Stomach (tissue), 9 donors: ENCODE data around the gene SVOPL. TPM values are rescaled to one million over a fixed set of nuclear protein-coding genes. Genes with fewer than 3 reads are reported as not detected.
"Not testable (repeated sequence)": the region's sequence is repeated elsewhere in the genome, so short reads cannot be mapped to it uniquely, and the experiment has no call there.

Source experiments
- DNase-seq, 2 donors: peaks; one replicate each; pipeline versions ENCODE4 v3.0.0 to v3.0.0-alpha.2; 2013 to 2019
- H3K27ac ChIP-seq, 5 donors: fragments of 200-600 bp in 4 of 5; sonication (generic) in 4 of 5; one replicate each; pipeline ENCODE4 v1.5.1; 2013 to 2019; ENCODE audit warnings: mild to moderate bottlenecking in 1 of 5, moderate library complexity in 1 of 5
- H3K27me3 ChIP-seq, 3 donors: fragments of 200-600 bp; sonication (generic); one replicate each; pipeline ENCODE4 v1.5.1; 2017 to 2019; ENCODE audit warnings: mixed run types in 1 of 3
- H3K36me3 ChIP-seq, 4 donors: fragments of 200-600 bp; sonication (generic); 1 replicate in 3 of 4; 2 replicates in 1 of 4; pipeline ENCODE4 v1.5.1; 2016 to 2019
- H3K4me1 ChIP-seq, 4 donors: fragments of 200-600 bp; sonication (generic); one replicate each; pipeline ENCODE4 v1.5.1; 2016 to 2019
- H3K4me3 ChIP-seq, 4 donors: fragments of 200-600 bp; sonication (generic) in 3 of 4; one replicate each; pipeline ENCODE4 v1.5.1; 2016 to 2019; ENCODE audit warnings: mild to moderate bottlenecking in 1 of 4
- H3K9me3 ChIP-seq, 4 donors: fragments of 200-600 bp; sonication (generic); one replicate each; pipeline ENCODE4 v1.5.1; 2016 to 2019
- EP300 ChIP-seq: sonication (generic); formaldehyde crosslinking; IDR thresholded peaks from one replicate; pipeline ENCODE4 v1.6.1; 2017; ENCODE audit warnings: antibody characterized with exemption
- POLR2A ChIP-seq, 4 donors: fragments of 450-650 bp; IDR thresholded peaks; one replicate each; pipeline ENCODE4 v1.6.1; 2016; ENCODE audit warnings: antibody characterized with exemption in 4 of 4, control low read depth in 2 of 4, mild to moderate bottlenecking in 1 of 4, moderate library complexity in 1 of 4
- POLR2AphosphoS5 ChIP-seq, 3 donors: sonication (generic); formaldehyde crosslinking; IDR thresholded peaks; one replicate each; pipeline ENCODE4 v1.6.1; 2016; ENCODE audit warnings: antibody characterized with exemption in 3 of 3
- WGBS, 5 donors: extraction: QIAGEN DNeasy Blood & Tissue Kit in 3 of 5; methylation state at CpG; one replicate each; pipeline versions ENCODE4 v1.1.5 to v1.1.7; 2013 to 2018; 5-methylcytosine and 5-hydroxymethylcytosine counted together
- intact Hi-C: fragments of 100-400 bp; cut with DNase I; formaldehyde crosslinking; loops from one replicate; pipeline ENCODE4 v1.15.1; 2023; ENCODE audit warnings: low total_unique reads
- polyA plus RNA-seq, 3 donors: library from polyadenylated mRNA; stranded (reverse); fragments of 200-250 nt; gene quantifications; one replicate each; pipeline ENCODE4 v1.2.3, GENCODE V29; 2013
- total RNA-seq, 5 donors: library from RNA; depleted of rRNA; stranded (reverse); fragments of >200 nt; gene quantifications; one replicate each; pipeline versions ENCODE4 v1.1.0 to v1.2.3, GENCODE V29; 2014 to 2016
- TF ChIP-seq, protein P1 (sequence below), 7 experiments: fragments of 450-650 bp in 4 of 7; fragments of 200-600 bp in 3 of 7; sonication (generic) in 3 of 7; IDR thresholded peaks; one replicate each; pipeline ENCODE4 v1.5.1; 2016 to 2019; ENCODE audit warnings: antibody characterized with exemption in 7 of 7, control low read depth in 2 of 7, mild to moderate bottlenecking in 1 of 7
- donor health status: healthy with polysubstance abuse.
- donor health status: Bipolar disorder and iron deficiency.
- donor health status: healthy.

SVOPL gene
- total and polyA plus RNA-seq, 8 donors = under 0.01 to 2.3 (median 0.13) TPM; not detected in 5

DNA sequence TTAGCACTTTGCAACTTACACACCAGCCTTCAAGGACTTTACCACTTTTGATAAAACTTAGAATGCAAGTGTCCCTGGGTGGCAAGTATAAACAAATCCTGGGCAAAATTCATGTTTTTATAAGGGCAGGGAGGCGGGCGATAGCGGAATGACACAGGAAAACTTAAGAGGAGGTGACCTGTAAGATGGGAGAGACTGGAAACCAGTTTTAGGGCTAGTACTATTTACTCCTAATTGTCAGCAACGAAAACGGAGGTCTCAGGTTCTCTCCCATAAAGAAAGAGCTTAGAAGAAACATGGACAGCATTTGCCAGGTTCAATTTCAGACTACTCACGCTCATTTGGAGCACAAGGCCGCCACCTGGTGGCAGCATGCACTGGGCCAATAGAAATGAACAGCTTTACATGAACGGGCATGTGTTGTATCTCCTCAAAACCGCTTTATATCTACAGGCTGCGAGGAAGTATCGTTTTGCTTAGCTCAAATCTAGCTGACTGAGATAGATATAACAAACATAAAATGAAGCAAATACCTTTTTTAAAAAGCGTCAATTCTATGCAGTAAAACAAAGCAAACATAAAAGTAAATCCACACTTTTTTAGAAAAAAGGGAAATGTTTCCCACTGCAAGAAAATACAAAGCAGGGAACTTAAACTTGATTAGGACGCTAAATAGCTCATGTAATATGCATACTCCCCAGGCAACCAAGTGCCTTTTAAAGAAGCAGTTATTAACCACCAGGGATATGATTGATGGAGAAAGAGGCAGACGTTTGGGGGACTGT lies 37.6 kb upstream of the SVOPL start:
- WGBS, 5 donors = 27 to 30% (median 30%) methylated on average over 14 of the region's 14 CpGs

DNA sequence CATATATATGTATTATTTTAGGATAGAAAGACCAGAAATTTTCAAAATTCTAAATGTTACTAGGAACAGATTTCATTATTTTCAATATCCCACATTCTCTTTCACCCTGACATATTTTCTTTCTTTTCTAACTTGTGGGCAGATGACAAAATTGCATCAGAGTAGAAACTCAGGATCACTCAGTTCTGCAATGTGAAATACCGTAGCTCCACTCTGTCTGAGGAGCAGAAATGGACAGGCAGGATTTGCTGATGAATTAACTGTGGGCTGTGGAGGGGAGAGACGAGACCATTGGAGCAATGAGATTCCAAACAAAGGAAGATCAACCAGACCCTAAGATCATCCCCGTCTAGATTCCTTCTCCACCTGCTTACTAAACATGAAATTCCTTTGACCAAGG lies 37.0 kb upstream of the SVOPL start:
- TF ChIP-seq POLR2A (IDR thresholded peaks at IDR 0.05) = no peak
- DNase-seq = no peak
- H3K36me3 ChIP-seq = no peaks in the 10 kb centered on the region
- no peak overlapping the region for H3K4me3 ChIP-seq
- H3K27me3 ChIP-seq = no peaks in the 10 kb centered on the region
- no peaks in the 10 kb centered on the region for H3K4me1 ChIP-seq
- 65 to 78% (median 76%) methylated on average over 3 of the region's 3 CpGs for WGBS, 5 donors
- no peak overlapping the region for H3K27ac ChIP-seq
- H3K9me3 ChIP-seq = no peaks in the 10 kb centered on the region
- intact Hi-C loops = no loop called here

More for the DNA sequence above, 37.6 kb upstream of the SVOPL start:
- H3K27me3 ChIP-seq = no peaks in the 10 kb centered on the region
- TF ChIP-seq POLR2A (IDR thresholded peaks at IDR 0.05) = no peak
- TF ChIP-seq EP300 = no peak
- TF ChIP-seq POLR2AphosphoS5 (IDR thresholded peaks at IDR 0.05) = peak in 1 of 3 donors; percentile 13
- TF ChIP-seq, protein P1, sequence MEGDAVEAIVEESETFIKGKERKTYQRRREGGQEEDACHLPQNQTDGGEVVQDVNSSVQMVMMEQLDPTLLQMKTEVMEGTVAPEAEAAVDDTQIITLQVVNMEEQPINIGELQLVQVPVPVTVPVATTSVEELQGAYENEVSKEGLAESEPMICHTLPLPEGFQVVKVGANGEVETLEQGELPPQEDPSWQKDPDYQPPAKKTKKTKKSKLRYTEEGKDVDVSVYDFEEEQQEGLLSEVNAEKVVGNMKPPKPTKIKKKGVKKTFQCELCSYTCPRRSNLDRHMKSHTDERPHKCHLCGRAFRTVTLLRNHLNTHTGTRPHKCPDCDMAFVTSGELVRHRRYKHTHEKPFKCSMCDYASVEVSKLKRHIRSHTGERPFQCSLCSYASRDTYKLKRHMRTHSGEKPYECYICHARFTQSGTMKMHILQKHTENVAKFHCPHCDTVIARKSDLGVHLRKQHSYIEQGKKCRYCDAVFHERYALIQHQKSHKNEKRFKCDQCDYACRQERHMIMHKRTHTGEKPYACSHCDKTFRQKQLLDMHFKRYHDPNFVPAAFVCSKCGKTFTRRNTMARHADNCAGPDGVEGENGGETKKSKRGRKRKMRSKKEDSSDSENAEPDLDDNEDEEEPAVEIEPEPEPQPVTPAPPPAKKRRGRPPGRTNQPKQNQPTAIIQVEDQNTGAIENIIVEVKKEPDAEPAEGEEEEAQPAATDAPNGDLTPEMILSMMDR (IDR thresholded peaks at IDR 0.05) = peak in 5 of 7 experiments; percentile 69 to 88 (median 85)
- H3K27ac ChIP-seq = no peak overlapping the region
- no peaks in the 10 kb centered on the region for H3K4me1 ChIP-seq
- peak; percentile 87 to 95 for DNase-seq
- intact Hi-C loops = no loop called here
- no peaks in the 10 kb centered on the region for H3K9me3 ChIP-seq
- no peak overlapping the region for H3K4me3 ChIP-seq
- no peaks in the 10 kb centered on the region for H3K36me3 ChIP-seq

DNA sequence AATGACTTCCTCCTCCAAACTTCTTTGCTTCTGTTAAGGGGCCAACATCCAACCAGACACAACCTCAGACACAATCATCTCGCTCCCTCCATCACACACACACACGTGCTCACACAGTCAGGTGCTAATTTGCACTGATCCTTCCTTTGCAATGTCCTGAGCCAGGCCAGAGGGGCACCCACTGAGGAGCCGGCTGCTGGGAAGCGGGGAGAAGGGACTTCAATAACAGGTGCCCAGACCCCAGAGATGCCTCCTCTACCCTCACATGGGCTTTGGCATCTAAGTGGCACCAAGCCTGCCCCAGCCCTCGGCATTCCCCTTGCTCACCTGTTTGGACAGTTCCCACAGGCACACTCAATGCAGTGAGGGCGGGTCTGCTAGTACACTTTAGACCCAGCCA lies 34.2 kb upstream of the SVOPL start:
- WGBS, 5 donors = 64 to 73% (median 70%) methylated on average over 6 of the region's 6 CpGs
- DNase-seq = no peak
- no peaks in the 10 kb centered on the region for H3K9me3 ChIP-seq
- H3K4me3 ChIP-seq = no peak overlapping the region
- H3K27me3 ChIP-seq = no peaks in the 10 kb centered on the region
- no peak for TF ChIP-seq POLR2A (IDR thresholded peaks at IDR 0.05)
- TF ChIP-seq, protein P1 (IDR thresholded peaks at IDR 0.05) = no peak
- no peak for TF ChIP-seq POLR2AphosphoS5 (IDR thresholded peaks at IDR 0.05)
- TF ChIP-seq EP300 = no peak
- intact Hi-C loops = no loop called here
- no peaks in the 10 kb centered on the region for H3K36me3 ChIP-seq
- H3K27ac ChIP-seq = no peak overlapping the region
- H3K4me1 ChIP-seq = no peaks in the 10 kb centered on the region

DNA sequence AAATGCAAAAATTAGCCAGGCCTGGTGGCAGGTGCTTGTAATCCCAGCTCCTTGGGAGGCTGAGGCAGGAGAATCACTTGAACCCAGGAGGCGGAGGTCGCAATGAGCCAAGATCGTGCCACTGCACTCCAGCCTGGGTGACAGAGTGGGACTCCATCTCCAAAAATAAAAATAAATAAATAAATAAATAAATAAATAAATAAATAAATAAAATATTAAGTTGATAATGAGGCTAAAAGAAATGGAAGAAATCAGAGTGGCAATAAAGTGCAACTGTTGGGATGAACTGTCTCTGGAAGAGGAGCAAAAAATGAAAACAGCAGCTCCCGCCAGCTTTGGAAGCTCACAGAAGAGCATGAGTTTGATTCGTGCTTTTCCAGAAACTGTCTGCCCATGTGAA lies 30.6 kb upstream of the SVOPL start:
- H3K4me3 ChIP-seq, H3K27ac ChIP-seq, intact Hi-C loops, H3K9me3 ChIP-seq, DNase-seq, H3K4me1 ChIP-seq, H3K27me3 ChIP-seq, H3K36me3 ChIP-seq: not testable (repeated sequence)
- 90 to 94% (median 91%) methylated on average over 5 of the region's 5 CpGs for WGBS, 5 donors

DNA sequence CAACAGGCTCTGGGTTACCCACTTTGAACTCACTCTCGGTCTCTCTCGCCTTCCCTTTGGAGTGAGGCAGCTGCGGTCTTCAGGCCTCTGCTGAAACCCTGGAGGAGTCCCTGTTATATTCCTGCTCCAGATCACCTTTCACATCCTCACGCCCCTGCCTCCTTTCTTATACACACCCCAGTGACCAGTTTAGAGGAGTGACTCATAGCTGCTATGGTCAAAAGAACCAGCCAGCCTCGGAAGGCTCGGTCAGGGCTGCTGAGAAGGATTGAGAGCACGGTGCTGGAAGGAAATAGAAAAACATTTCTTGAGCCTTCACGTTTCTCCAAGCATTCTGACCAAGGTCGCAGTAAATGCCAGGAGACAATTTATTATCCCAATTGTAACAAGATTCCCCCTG lies 28.3 kb upstream of the SVOPL start:
- Histone ChIP-seq H3K9me3 (no peaks in the 10 kb centered on the region), H3K36me3 (no peaks in the 10 kb centered on the region), H3K4me3 (no peak overlapping the region), H3K4me1 (no peaks in the 10 kb centered on the region), H3K27me3 (no peaks in the 10 kb centered on the region), H3K27ac (no peak overlapping the region)
- intact Hi-C loops = no loop called here
- TF ChIP-seq EP300 = no peak
- no peak for TF ChIP-seq POLR2A (IDR thresholded peaks at IDR 0.05)
- TF ChIP-seq, protein P1 (IDR thresholded peaks at IDR 0.05) = no peak
- TF ChIP-seq POLR2AphosphoS5 (IDR thresholded peaks at IDR 0.05) = no peak
- 88 to 95% (median 91%) methylated on average over 9 of the region's 9 CpGs for WGBS, 5 donors
- DNase-seq = no peak
